Measurements from ENCODE around the gene HNRNPA1.

The HNRNPA1 gene

DNA sequence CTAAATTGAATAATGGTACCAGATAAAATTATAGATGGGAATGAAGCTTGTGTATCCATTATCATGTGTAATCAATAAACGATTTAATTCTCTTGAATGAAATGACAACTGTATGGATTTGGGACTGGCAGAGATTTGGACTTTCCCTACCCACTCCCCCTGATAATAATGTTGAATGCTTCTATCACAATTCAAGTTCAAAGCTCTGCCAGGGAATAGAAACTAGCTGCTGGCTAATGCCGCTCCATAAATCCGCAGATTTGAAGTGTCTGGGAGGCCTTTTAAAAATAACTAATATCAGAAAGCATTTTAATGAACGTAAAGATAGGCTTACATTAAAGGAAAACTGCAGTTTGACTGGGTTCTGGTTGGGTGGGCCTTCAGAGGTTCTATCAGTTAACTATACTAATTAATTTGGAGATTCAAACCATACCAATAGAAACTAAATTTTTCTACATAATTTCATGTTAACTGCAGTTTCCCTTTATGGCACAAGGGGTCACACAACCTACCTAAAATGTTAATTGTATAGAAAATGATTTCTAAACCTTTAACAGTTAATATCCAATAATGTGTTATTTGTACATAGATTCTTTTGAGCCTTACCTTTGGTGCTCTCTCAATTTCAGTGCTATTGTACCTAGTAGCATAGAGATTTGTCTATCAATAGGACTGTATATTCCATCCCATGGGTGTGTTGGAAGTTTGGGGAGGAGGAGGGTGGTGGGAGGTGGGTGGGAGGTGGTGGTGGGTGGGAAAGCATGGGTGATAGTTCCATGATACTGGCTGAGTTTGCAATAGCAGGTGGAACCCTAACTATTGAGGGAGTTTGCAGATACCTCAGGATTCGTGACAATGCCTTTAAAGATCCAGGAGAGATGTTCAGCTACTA lies 4.9 kb downstream of the HNRNPA1 start:
- DNase-seq (no peak), ATAC-seq (no peak)
- Mint-ChIP-seq H3K4me3 (peak overlapping the region; percentile 5 to 39), H3K4me1 (peaks cover 50% of the 10 kb centered on the region), H3K27me3 (no peaks in the 10 kb centered on the region), H3K9me3 (no peaks in the 10 kb centered on the region), H3K27ac (peak overlapping the region; percentile 25 to 76)

DNA sequence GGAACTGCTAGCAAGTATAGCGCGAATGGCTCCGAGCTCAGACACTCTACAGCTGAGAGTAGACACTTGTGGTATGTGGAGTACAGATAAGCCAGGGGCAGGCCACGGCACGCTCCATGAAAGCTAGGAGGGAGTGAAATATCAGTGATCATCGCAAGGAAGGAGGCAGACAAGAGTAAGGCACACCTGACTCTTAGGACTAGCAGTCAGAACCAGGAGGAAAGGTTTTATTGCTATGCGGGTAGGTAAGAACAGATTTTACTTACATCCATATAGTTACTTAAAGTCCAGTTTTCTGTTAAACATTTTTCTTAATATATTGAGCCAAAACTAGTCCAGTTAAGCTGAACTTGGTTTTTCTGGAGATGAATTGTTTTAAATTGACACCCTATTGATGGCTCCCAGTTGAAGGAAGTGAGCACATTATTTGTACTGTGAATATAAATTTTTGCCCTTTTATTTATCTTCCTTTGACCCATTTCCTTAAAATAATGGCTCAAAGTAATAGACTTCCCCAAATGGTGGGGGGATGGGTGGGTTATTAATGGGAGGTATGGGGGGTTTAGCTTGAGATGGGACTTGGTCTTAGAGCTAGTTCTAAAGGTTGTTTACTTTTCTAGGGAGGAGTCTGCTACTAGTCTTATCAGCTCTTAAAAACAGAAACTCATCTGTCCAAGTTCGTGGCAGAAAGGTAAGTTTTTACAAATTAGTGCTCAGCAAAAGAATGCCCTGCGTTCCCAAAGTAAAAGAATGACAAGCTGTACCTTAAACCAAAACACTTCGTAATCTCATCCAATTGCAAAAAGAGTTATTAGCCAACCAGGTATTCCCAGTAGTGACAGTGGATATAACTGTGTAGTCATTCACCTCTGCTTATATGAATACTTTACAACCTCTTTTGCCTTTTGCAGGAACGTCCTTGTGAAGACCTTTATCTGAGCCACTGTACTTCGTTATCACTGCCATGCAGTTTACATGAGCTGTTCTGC lies 5.8 kb downstream of the HNRNPA1 start:
- Mint-ChIP-seq H3K27ac (peak overlapping the region in 1 of 2 donors; percentile 76), H3K27me3 (no peaks in the 10 kb centered on the region), H3K4me1 (peaks cover 49% of the 10 kb centered on the region), H3K9me3 (no peaks in the 10 kb centered on the region), H3K4me3 (peak overlapping the region; percentile 5 to 34)
- DNase-seq (no peak), ATAC-seq (no peak)

DNA sequence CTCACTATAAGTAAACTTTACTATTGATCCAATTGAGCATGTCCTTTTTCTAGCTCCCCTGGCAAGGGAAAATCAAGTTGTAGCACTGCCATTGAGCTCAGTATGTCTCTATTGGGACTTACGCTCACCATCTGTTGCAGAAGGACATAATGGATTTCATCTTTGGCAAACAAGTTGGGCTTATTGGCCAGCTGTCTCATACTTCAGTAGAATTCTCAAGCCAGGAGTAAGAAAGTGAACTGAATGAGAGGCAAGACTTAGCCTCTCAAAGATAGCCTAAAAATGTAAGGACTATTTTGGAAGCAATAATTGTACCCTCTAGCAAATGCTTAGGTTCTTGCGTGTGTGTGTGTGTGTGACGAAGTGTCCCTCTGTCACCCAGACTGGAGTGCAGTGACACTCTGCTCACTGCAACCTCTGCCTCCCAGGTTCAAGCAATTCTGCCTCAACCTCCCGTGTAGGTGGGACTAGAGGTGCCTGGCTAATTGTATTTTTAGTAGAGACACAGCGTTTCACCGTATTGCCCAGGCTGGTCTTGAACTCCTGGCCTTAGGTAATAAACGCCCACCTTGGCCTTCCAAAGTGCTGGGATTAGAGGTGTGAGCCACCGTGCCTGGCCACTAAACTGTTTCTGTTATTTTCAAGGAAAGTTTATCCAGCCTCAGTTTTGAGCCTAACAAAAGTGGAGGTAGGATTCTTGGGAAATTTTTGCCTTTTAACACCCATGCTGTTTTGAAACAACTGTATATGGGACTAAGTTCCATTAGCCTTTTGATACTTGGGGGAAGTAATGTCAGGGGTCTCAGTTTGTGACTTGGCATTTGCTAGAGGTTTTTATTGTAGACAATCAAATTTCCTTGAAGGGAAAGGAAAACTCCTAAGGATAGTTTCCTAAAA lies 7.0 kb downstream of the HNRNPA1 start:
- Mint-ChIP-seq H3K4me3 (no peak overlapping the region), H3K9me3 (no peaks in the 10 kb centered on the region), H3K27ac (peak overlapping the region in 1 of 2 donors; percentile 76), H3K4me1 (peaks cover 38% of the 10 kb centered on the region), H3K27me3 (no peaks in the 10 kb centered on the region)
- no peak for DNase-seq
- ATAC-seq = no peak

DNA sequence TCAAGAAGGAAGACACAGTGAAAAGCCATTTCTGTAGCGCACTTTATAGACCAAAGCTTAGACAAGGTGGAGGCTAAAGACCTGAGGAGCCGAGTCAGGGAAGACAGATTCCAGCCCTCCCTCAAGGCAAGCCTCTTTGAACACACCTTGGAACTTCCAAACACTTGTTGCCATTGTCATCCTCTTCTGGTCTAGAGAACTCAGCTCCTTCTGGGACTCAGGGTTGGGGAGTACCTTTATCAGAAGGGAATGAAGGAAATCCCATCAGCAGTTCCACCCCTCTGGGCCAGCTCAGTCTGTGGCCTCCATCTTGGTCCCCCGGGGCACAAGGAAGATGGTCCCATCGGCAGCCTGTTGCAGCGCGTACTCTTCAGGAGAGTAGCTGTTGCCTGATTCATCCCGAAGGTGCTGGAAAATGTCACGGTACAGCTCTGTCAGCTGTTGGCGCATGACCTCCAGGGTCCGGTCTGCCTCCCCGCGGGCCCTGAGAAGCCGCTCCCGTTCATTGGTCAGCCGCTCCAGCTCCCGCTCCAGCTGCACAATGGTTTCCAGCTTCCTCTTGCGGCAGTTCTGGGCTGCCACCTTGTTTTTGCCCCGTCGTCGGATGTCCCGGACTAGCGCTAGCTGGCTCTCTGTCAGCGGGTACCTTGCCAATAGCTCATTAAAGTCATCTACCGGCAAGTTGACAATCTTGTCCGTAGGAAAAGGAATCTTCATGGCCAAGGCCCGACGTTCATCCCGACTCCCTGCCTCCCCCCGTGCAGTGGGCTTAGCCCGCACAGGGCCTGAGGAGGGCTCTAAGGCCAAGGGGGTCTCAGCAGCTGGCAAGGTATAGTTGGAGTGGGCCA lies 11.8 kb downstream of the HNRNPA1 start:
- no peaks in the 10 kb centered on the region for H3K9me3 Mint-ChIP-seq
- no peak overlapping the region for H3K4me3 Mint-ChIP-seq
- no peaks in the 10 kb centered on the region for H3K27me3 Mint-ChIP-seq
- H3K27ac Mint-ChIP-seq = no peak overlapping the region
- H3K4me1 Mint-ChIP-seq = no peaks in the 10 kb centered on the region
- ATAC-seq (no peak), DNase-seq (no peak)

DNA sequence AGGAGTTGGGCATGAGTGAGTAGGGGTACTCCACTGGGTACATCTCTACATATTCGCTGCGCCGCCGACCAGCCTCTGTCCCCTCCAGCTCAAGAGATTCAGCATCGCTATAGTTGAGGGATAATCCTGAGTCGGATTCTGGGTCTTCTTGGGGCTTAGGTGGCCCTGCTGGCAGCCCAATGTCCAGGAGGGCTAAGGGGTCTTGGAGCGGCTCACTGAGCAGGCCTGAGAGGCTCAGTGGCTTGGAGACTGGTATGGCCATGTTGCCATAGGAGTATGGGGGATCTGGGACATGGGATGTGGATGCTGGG lies 12.4 kb downstream of the HNRNPA1 start:
- no peak for ATAC-seq
- Mint-ChIP-seq H3K27ac (no peak overlapping the region), H3K27me3 (peaks cover 4% of the 10 kb centered on the region), H3K4me1 (peaks cover 3% of the 10 kb centered on the region), H3K4me3 (no peak overlapping the region), H3K9me3 (no peaks in the 10 kb centered on the region)
- DNase-seq = no peak

DNA sequence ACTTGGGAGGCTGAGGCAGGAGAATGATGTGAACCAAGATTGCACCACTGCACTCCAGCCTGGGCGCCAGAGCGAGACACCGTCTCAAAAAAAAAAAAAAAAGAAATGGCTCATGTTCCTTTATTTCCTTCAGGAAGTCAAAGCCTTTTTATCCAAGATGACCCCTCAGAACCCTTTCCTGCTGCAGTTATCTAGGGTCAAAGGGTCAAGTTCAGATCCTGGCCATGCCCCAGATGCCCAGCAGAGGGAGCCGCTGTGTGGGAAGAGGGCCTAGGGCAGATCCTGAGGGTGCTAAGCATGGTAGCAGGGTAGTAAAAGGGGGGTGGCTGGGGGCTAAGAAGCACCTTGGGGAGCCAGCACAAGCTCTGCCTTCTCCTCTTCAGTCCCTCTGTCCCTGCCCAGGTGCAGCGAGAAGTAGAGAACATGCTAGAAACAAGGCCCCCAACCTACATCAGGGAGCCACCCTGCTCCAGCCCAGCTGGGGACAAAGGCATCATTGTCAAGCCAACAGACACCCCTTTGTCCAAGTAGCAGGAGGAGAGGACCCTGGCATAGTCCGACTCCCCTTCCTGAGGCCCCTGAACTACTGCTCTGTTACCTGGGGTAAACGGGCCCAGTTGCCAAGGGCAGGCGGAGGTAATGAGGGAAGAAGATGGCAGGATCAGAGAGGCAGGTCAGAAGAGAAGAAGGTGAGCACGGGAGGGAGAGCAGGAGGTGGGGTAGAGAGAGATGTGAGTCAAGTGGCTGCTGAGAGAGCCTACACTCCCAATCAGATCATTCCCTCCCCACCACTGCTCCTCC lies 13.8 kb downstream of the HNRNPA1 start:
- Mint-ChIP-seq H3K4me3 (no peak overlapping the region), H3K4me1 (peaks cover 6% of the 10 kb centered on the region), H3K27ac (no peak overlapping the region), H3K27me3 (peaks cover 17% of the 10 kb centered on the region), H3K9me3 (no peaks in the 10 kb centered on the region)
- DNase-seq (peak in 1 of 2 donors; percentile 60), ATAC-seq (peak; percentile 63)

DNA sequence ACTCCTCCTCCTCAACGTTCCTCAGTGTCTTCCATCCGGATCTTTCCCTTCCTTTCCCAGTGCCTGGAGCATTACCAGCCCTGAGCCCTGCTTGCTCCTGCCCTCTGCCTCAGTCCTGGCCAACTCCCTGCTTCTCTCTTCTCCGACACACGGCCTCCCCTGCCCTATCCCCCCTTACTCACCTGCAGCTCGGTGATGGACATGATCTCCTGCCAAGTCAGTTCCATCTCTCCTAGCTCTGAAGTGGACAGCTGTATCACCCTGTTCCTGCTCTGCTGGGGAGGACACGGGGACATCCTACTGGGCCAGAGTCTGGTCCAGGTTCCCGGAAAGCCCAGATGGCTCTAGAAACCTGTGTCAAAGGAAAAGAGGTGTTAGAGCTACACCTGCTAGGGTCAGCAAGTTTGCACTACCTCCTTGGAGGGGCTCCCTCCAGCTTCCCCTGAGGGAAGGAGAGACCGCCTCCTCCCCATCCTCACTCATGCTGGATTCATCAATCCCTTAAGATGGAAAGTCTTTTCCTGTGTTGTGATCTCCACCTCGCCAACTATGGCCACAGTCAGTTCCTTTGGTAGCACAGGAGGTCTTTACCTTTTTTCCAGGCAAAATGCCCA lies 14.5 kb downstream of the HNRNPA1 start:
- ATAC-seq = no peak
- Mint-ChIP-seq H3K27me3 (peaks cover 24% of the 10 kb centered on the region), H3K9me3 (no peaks in the 10 kb centered on the region), H3K27ac (no peak overlapping the region), H3K4me1 (peaks cover 7% of the 10 kb centered on the region), H3K4me3 (no peak overlapping the region)
- no peak for DNase-seq

DNA sequence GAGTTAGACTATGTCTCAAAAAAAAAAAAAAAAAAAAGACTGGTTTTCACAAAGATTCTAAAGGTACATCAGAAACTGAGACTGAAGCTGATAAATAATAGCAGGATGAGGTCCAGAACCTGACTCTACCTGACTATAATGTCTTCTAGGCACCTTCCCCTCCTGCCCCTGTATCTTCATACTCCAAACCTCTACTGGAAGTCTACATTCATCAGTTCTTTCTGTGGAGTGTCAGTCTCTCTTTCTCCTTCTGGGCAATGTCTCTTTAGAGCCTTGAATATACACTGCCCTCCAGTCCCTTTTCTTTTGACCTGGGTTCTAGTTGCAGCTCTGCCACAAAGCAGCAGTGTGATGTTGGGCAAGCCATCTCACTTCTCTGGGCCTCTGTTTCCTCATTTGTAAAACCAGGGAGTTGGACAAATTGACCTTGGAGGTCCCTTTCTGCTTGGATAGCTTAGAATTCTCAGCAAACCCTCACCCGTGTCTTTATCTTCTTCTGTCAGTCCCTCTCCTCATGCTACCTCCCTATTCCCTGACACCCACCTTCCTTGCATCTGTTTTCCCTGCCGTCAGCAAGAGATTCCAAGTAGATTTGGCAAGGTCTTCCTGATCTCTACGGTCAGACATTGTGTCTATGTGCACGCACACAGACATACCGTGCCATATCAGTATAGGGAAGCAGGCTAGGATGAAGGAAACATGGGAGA lies 16.0 kb downstream of the HNRNPA1 start:
- Mint-ChIP-seq H3K27ac (no peak overlapping the region), H3K27me3 (peaks cover 39% of the 10 kb centered on the region), H3K4me1 (peaks cover 20% of the 10 kb centered on the region), H3K9me3 (no peaks in the 10 kb centered on the region), H3K4me3 (no peak overlapping the region)
- ATAC-seq (no peak), DNase-seq (no peak)

DNA sequence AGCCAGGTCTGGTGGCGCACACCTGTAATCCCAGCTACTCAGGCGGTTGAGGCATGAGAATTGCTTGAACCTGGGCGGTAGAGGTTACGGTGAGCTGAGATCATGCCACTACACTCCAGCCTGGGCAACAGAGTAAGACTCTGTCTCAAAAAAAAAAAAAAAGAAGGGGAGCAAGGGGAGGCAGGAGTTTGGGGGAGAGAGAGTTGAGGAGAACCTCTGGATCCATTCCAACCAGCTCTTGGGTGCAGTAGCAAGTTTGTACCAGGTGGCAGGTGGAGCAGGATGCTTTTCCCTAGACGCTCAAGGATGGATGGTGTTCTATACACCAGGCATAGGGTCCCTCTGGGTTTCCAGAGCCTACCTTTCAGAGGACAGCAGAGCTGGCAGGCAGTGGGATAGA lies 18.4 kb downstream of the HNRNPA1 start:
- Mint-ChIP-seq H3K4me3 (no peak overlapping the region), H3K4me1 (peaks cover 21% of the 10 kb centered on the region)

DNA sequence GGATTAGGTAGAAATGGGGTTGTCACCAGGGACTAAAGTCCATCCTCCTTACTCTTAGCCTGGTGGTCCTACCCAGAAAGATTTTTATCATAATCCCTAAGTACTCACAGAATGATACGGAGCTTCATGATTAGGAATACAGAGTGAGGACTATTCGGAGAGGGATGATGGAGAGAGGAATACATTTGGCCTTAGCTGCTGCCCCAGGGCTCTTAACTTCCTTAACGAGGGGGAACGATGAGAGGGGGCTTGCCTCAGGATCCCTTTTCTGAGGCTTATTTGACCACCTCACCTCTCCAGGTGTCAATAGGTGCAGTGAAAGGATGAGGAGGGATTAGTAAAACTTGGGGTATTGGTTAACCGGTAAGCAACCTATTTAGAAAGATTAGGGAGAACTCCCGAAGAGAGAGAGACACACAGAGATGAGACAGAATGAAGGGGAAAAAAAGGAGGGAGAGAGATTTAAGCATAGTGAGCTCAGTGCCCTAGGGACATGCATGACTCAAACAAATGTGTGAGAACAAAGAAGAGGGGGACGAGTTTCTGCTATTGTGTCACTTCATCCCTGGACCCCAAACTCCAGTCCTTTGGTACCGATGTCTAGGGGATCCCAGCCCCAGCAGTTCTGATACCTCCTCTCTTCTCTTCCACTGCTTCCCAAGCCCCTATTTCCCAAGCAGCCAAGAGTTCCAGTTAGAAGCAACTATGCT lies 19.1 kb downstream of the HNRNPA1 start:
- no peak overlapping the region for H3K27ac Mint-ChIP-seq
- no peak for ATAC-seq
- DNase-seq = no peak
- H3K9me3 Mint-ChIP-seq = no peaks in the 10 kb centered on the region
- peaks cover 29% of the 10 kb centered on the region for H3K4me1 Mint-ChIP-seq
- H3K4me3 Mint-ChIP-seq = no peak overlapping the region
- peaks cover 70% of the 10 kb centered on the region for H3K27me3 Mint-ChIP-seq

More for the DNA sequence above, 18.4 kb downstream of the HNRNPA1 start:
- Mint-ChIP-seq H3K27me3 (peaks cover 62% of the 10 kb centered on the region), H3K9me3 (no peaks in the 10 kb centered on the region), H3K27ac (no peak overlapping the region)
- DNase-seq = no peak
- no peak for ATAC-seq

DNA sequence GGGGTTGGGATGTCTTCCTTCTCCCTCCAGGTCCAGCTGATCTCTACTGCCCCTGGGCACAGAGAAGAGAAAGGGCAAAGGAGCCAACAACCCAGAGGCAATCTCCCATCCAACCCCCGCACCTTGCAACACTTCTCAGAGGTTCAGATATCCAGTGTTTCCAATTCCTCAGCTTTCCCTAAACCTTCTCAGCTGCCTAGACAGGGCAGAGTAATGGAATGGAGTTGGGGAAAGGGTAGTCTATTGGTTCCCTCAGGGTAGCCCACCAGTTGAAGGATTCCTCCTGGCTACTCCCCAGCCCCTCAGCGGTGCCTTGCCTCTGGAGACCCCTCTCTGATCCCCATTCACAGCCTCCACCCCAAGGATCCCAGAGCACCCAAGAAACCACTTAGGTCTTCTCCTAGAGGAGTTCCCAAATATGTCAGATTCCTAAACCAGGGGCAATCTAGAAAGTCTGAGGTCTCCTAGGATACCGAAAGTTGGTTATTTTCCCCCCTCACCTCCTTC lies 19.8 kb downstream of the HNRNPA1 start:
- Mint-ChIP-seq H3K4me1 (peaks cover 29% of the 10 kb centered on the region), H3K4me3 (no peak overlapping the region), H3K27ac (no peak overlapping the region), H3K9me3 (no peaks in the 10 kb centered on the region), H3K27me3 (peaks cover 74% of the 10 kb centered on the region)
- ATAC-seq = no peak
- DNase-seq = no peak

DNA sequence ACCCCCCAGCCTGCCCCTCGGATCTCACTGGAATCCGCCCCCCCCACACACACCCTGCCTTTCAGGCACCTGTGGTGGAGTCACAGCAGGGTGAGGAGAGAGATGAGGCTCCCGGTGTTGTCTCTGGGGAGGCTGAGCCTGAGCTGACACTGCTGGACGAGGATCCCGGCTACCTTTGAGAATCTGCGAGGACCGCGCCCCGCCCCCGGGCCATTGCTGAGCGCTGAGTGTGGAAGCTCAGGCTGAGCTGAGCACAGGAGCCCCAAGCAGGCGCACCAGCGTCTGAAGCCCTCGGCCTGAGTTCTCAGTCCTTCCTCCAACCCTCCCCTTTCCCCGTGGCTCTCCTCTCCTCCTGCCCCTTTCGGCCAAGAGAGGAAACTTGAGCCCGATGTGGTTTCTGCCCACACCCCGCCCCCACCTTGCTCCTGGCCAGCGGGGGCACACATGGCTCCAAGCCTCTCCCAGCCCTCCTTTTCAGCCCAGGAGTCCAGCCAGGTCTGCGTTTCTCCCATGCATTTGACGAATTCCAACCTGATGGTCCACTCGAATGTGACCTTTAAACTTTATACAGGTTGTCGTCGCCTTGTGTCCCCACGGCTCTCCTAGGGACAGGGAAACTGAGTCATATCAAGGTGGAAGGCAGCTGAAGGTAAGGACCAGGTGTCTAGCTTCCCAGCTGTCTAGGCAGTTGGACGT lies 20.4 kb downstream of the HNRNPA1 start, which contains the start of gene NFE2:
NFE2 (minus strand) TSS at position 284 of the 696 bp plus-strand sequence. CDS start 5,767 bp downstream, outside the sequence.
- no peak within 1 kb of the TSS for H3K27ac Mint-ChIP-seq
- H3K4me3 Mint-ChIP-seq = peak within 1 kb of the TSS; percentile 55 to 58
- peak; percentile 63 for ATAC-seq
- no peak for DNase-seq
- H3K4me1 Mint-ChIP-seq = peaks cover 29% of the 10 kb centered on the region
- peaks cover 74% of the 10 kb centered on the region for H3K27me3 Mint-ChIP-seq
- no peaks in the 10 kb centered on the region for H3K9me3 Mint-ChIP-seq
